HEK293T (cell line): ENCODE data around the gene CLDN22.

Source experiments
- CTCF ChIA-PET: fragments of 350-600 bp; formaldehyde crosslinking; extraction: SDS; loops from one replicate; lab custom pipeline; 2021; ENCODE audit warnings: antibody characterized with exemption, inconsistent platforms; lab: Yijun Ruan, JAX
- POLR2A ChIA-PET: fragments of 350-600 bp; formaldehyde crosslinking; extraction: SDS; loops from one replicate; lab custom pipeline; 2020; ENCODE audit warnings: antibody characterized with exemption, inconsistent platforms; lab: Yijun Ruan, JAX
- DNase-seq: peaks from one replicate; pipeline ENCODE4 v3.0.0; 2012; ENCODE audit warnings: mixed read lengths; ENCODE audit errors: extremely low spot score
- ARNT ChIP-seq: fragments of 450-650 bp; IDR thresholded peaks from 2 replicates; pipeline ENCODE4 v1.6.1; 2017; ENCODE audit warnings: mild to moderate bottlenecking
- BHLHE40 ChIP-seq: fragments of 450-650 bp; IDR thresholded peaks from 2 replicates; pipeline ENCODE4 v1.6.1; 2016; ENCODE audit warnings: mild to moderate bottlenecking, moderate library complexity, borderline replicate concordance
- CTBP1 ChIP-seq: fragments of 450-650 bp; IDR thresholded peaks from 2 replicates; pipeline ENCODE4 v1.6.1; 2016; ENCODE audit warnings: borderline replicate concordance
- ELF4 ChIP-seq: fragments of 450-650 bp; IDR thresholded peaks from 2 replicates; pipeline ENCODE4 v1.6.1; 2017; ENCODE audit warnings: antibody characterized with exemption
- FOXA1 ChIP-seq: fragments of 450-650 bp; IDR thresholded peaks from 2 replicates; pipeline ENCODE4 v1.6.1; 2016; ENCODE audit warnings: mild to moderate bottlenecking
- FOXK2 ChIP-seq: fragments of 450-650 bp; IDR thresholded peaks from 2 replicates; pipeline ENCODE4 v1.6.1; 2016; ENCODE audit warnings: mild to moderate bottlenecking
- FOXM1 ChIP-seq: fragments of 450-650 bp; IDR thresholded peaks from 2 replicates; pipeline ENCODE4 v1.6.1; 2017; ENCODE audit warnings: mild to moderate bottlenecking, borderline replicate concordance
- HDGF ChIP-seq: fragments of 450-650 bp; IDR thresholded peaks from 2 replicates; pipeline ENCODE4 v1.6.1; 2017; ENCODE audit warnings: antibody characterized with exemption, borderline replicate concordance
- L3MBTL2 ChIP-seq: fragments of 450-650 bp; conservative IDR thresholded peaks from 2 replicates; pipeline ENCODE4 v1.6.1; 2016; ENCODE audit warnings: mild to moderate bottlenecking
- LEF1 ChIP-seq: fragments of 450-650 bp; IDR thresholded peaks from 2 replicates; pipeline ENCODE4 v1.6.1; 2017; ENCODE audit warnings: mild to moderate bottlenecking, borderline replicate concordance
- NFRKB ChIP-seq: fragments of 450-650 bp; IDR thresholded peaks from 2 replicates; pipeline ENCODE4 v1.6.1; 2016; ENCODE audit warnings: mild to moderate bottlenecking, moderate library complexity
- PKNOX1 ChIP-seq: fragments of 450-650 bp; IDR thresholded peaks from 2 replicates; pipeline ENCODE4 v1.6.1; 2016
- SP1 ChIP-seq: fragments of 450-650 bp; IDR thresholded peaks from 2 replicates; pipeline ENCODE4 v1.6.1; 2017
- SUZ12 ChIP-seq: fragments of 450-650 bp; IDR thresholded peaks from 2 replicates; pipeline ENCODE4 v1.6.1; 2016; ENCODE audit warnings: mild to moderate bottlenecking
- TARDBP ChIP-seq: fragments of 450-650 bp; IDR thresholded peaks from 2 replicates; pipeline ENCODE4 v1.6.1; 2016
- ZNF384 ChIP-seq: fragments of 450-650 bp; IDR thresholded peaks from 2 replicates; pipeline ENCODE4 v1.6.1; 2016

The CLDN22 gene

GRCh38 chr4:183304067-183304466 is 16.0 kb downstream of the CLDN22 start:
- no peak for DNase-seq
- ChIA-PET POLR2A (no interaction called here), CTCF (no interaction called here)
- TF ChIP-seq NFRKB (no peak), FOXK2 (no peak), HDGF (no peak), CTBP1 (no peak), ELF4 (no peak), BHLHE40 (no peak), TARDBP (no peak), FOXA1 (no peak), L3MBTL2 (no peak), SUZ12 (no peak), PKNOX1 (no peak), FOXM1 (no peak), ARNT (no peak), ZNF384 (no peak), SP1 (no peak)

DNA sequence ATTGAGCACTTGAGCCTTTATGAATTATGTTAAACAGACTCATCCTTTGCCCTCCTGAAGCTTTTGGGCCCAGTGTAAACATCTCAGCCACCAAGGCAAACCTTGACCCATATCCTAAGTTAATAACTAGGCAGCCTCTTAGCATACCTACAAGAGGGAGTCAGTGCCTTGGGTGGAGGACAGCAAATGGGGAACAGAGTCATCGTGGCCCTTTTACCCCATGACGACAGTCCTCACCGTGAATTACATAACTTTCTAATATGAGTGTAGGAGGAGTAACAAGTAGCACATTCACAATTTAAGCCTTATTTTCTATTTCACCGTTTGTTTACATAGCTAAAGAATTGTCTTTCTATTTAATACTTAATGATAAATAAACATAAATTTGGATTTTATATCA is 16.8 kb downstream of the CLDN22 start:
- no peak for DNase-seq
- POLR2A ChIA-PET: no interaction called here
- CTCF ChIA-PET: no interaction called here
- no peak for TF ChIP-seq FOXK2
- no peak for TF ChIP-seq ARNT
- no peak for TF ChIP-seq SUZ12
- no peak for TF ChIP-seq LEF1
- no peak for TF ChIP-seq TARDBP
- TF ChIP-seq NFRKB: no peak

DNA sequence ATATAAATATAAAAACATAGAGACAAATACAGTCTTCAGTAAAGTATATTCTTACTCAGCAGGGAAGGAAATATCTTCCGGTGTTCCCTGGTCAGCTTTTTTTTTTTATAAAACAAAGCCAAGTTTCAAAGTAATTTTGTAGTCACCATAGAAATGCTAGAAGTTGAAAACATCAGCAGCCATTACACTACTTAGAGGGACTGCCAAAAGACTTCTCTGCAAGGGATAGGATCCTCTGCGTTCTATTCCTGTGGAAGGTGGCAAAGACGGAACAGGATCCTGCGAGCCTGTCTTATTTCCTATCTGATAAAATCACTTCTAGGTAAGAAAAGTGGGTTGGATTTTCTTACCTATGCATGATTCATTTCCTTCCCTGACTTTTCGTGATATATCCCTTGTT is 19.4 kb downstream of the CLDN22 start:
- CTCF ChIA-PET: interaction anchor here (0.6 kb wide), 1 partner anchor 374 kb away, joined by 10 read pairs; no protein-coding TSS in a partner anchor
- DNase-seq: no peak
- no peak for TF ChIP-seq L3MBTL2
- TF ChIP-seq BHLHE40: no peak
- TF ChIP-seq NFRKB: no peak
- TF ChIP-seq ELF4: no peak
- no peak for TF ChIP-seq FOXA1
- TF ChIP-seq ARNT: no peak
- no peak for TF ChIP-seq LEF1
- TF ChIP-seq SP1: no peak
- no peak for TF ChIP-seq HDGF
- no peak for TF ChIP-seq FOXK2
- TF ChIP-seq PKNOX1: no peak
- no peak for TF ChIP-seq TARDBP
- no peak for TF ChIP-seq FOXM1
- TF ChIP-seq ZNF384: no peak
- POLR2A ChIA-PET: no interaction called here

DNA sequence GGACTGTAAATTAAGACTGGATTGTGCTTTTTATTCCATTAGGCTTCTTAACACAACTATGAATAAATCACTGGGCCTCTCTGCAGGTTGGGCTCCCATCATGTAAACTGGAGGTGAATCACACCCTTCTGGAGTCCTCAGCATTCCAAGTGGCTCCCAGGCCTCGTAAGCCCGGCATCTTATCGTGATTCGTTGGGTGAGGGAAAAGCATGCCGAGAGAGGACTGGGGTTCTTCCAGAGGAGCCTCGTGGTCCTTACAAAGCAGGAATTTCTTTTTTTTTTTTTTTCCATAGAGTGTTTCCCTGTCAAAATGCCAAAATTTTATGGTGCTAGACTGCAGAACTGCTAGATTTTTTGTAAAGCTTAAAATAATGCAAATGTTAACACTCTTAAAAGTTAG is 20.0 kb downstream of the CLDN22 start:
- DNase-seq: no peak
- POLR2A ChIA-PET: no interaction called here
- CTCF ChIA-PET: interaction anchor here (0.6 kb wide), 1 partner anchor 373 kb away, joined by 10 read pairs; no protein-coding TSS in a partner anchor
- no peak for TF ChIP-seq SUZ12

- TF ChIP-seq TARDBP: no peak
- no peak for TF ChIP-seq BHLHE40
- no peak for TF ChIP-seq ARNT
- no peak for TF ChIP-seq LEF1
- no peak for TF ChIP-seq NFRKB
- TF ChIP-seq FOXK2: no peak
- TF ChIP-seq ZNF384: no peak
- no peak for TF ChIP-seq SUZ12
- TF ChIP-seq SP1: no peak
- no peak for TF ChIP-seq ELF4
- no peak for TF ChIP-seq CTBP1
- TF ChIP-seq FOXA1: no peak
- TF ChIP-seq L3MBTL2: no peak
- TF ChIP-seq FOXM1: no peak
- no peak for TF ChIP-seq HDGF
- TF ChIP-seq PKNOX1: no peak
- no peak for DNase-seq
- ChIA-PET POLR2A (no interaction called here), CTCF (interaction anchor here (1.0 kb wide), 1 partner anchor 226 kb away, joined by 3 read pairs; no protein-coding TSS in a partner anchor)
Measured at GRCh38 chr4:183299464-183299863, 20.6 kb downstream of the CLDN22 start.

DNA sequence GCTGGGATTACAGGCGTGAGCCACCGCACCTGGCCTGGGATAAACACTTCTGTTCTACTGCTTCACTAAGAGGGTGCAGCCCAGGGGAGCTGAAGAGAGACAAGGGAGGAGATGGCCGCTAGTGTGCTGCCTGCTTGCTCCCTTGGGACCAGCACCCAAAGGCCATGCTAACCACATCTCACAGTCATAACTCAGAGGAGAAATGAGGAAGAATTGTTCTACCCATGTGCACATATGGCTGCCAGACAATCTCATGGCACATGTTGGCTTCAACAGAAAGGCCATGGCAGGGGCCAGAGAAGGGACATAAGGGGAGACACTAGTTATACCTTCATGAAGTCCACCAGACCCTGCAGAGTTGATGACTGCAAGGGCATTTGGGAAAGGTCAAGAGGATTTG is 22.4 kb downstream of the CLDN22 start:
- TF ChIP-seq FOXA1 (no peak), PKNOX1 (no peak), CTBP1 (no peak)
- CTCF ChIA-PET: no interaction called here
- POLR2A ChIA-PET: no interaction called here
- no peak for DNase-seq
